Tibial nerve (tissue), 4 donors: Measurements from ENCODE around the gene SAA4.

Experiments used
- EP300 ChIP-seq, 2 donors: sonication (generic); formaldehyde crosslinking; IDR thresholded peaks; one replicate each; pipeline ENCODE4 v1.6.1; 2017; ENCODE audit warnings: antibody characterized with exemption in 2 of 2, mild to moderate bottlenecking in 1 of 2
- POLR2A ChIP-seq, 2 donors: fragments of 450-650 bp; IDR thresholded peaks; one replicate each; pipeline ENCODE4 v1.6.1; 2017; ENCODE audit warnings: antibody characterized with exemption in 2 of 2, mild to moderate bottlenecking in 2 of 2, moderate library complexity in 2 of 2
- TF ChIP-seq, protein P1 (sequence below), 5 experiments: fragments of 200-600 bp in 3 of 5; fragments of 450-650 bp in 2 of 5; sonication (generic) in 3 of 5; IDR thresholded peaks; one replicate each; pipeline ENCODE4 v1.5.1; 2016 to 2019; ENCODE audit warnings: antibody characterized with exemption in 5 of 5, mild to moderate bottlenecking in 3 of 5, moderate library complexity in 2 of 5

- TF ChIP-seq, protein P1, sequence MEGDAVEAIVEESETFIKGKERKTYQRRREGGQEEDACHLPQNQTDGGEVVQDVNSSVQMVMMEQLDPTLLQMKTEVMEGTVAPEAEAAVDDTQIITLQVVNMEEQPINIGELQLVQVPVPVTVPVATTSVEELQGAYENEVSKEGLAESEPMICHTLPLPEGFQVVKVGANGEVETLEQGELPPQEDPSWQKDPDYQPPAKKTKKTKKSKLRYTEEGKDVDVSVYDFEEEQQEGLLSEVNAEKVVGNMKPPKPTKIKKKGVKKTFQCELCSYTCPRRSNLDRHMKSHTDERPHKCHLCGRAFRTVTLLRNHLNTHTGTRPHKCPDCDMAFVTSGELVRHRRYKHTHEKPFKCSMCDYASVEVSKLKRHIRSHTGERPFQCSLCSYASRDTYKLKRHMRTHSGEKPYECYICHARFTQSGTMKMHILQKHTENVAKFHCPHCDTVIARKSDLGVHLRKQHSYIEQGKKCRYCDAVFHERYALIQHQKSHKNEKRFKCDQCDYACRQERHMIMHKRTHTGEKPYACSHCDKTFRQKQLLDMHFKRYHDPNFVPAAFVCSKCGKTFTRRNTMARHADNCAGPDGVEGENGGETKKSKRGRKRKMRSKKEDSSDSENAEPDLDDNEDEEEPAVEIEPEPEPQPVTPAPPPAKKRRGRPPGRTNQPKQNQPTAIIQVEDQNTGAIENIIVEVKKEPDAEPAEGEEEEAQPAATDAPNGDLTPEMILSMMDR (IDR thresholded peaks at IDR 0.05), result no peak
- TF ChIP-seq EP300 (IDR thresholded peaks at IDR 0.05), result no peak
- no peak for TF ChIP-seq POLR2A (IDR thresholded peaks at IDR 0.05)
These were observed 33.5 kb upstream of the SAA4 start for GRCh38 chr11:18270102-18270501.
